Endothelial cell of umbilical vein (primary cell): ENCODE results near the gene FAAH. TPM values are rescaled to one million over a fixed set of nuclear protein-coding genes. Genes with fewer than 3 reads are reported as not detected.

ENCODE experiments used
- BruUV-seq: library from RNA; stranded (reverse); fragments of 400-500 nt; replicated peaks from 2 replicates; lab custom pipeline; 2021; lab: Mats Ljungman, UMichigan
- CTCF ChIA-PET: fragments of 300-600, 350-600 bp; sonication (Branson Sonifier 250); formaldehyde crosslinking; loops from one replicate; lab custom pipeline; 2021; ENCODE audit warnings: antibody characterized with exemption, inconsistent platforms; lab: Charles Lee
- POLR2A ChIA-PET: fragments of 300-600, 350-600 bp; sonication (Branson Sonifier 250); formaldehyde crosslinking; loops from one replicate; lab custom pipeline; 2021; ENCODE audit warnings: antibody characterized with exemption, inconsistent platforms; lab: Charles Lee
- DNase-seq: peaks from one replicate; pipeline ENCODE4 v3.0.0-alpha.2; 2011; ENCODE audit warnings: low read depth, low spot score
- FAIRE-seq: peaks from 2 replicates; lab custom pipeline; 2011; peaks lifted over from hg19 to GRCh38; lab: Jason Lieb, UNC
- H2AFZ ChIP-seq: 2 replicates; pipeline ENCODE4 v1.6.0; 2012; ENCODE audit warnings: low read depth, low read length, control low read depth, inconsistent platforms
- H3K27ac ChIP-seq: 2 replicates; pipeline ENCODE4 v1.5.1; 2011; ENCODE audit warnings: low read depth, mild to moderate bottlenecking, control low read depth, low read length, moderate library complexity; ENCODE audit not compliant: insufficient read depth
- H3K27me3 ChIP-seq, 2 experiments: 2 replicates each; pipeline versions ENCODE4 v1.6.0 to v1.6.1; 2011; ENCODE audit warnings: low read length in 2 of 2, mixed read lengths in 1 of 2; ENCODE audit not compliant: control insufficient read depth in 2 of 2, insufficient read depth in 2 of 2
- H3K36me3 ChIP-seq, 2 experiments: 2 replicates in 1 of 2; 3 replicates in 1 of 2; pipeline ENCODE4 v1.5.1; 2011; ENCODE audit warnings: low read length in 2 of 2, mild to moderate bottlenecking in 1 of 2, moderate library complexity in 1 of 2; ENCODE audit not compliant: control insufficient read depth in 2 of 2, insufficient read depth in 2 of 2; ENCODE audit errors: extremely low read depth in 1 of 2
- H3K4me1 ChIP-seq: 3 replicates; pipeline ENCODE4 v1.5.1; 2011; ENCODE audit warnings: mild to moderate bottlenecking, low read length; ENCODE audit not compliant: control insufficient read depth, insufficient read depth; ENCODE audit errors: extremely low read depth
- H3K4me2 ChIP-seq: 2 replicates; pipeline ENCODE4 v1.6.1; 2011; ENCODE audit warnings: low read length, control low read depth, mixed read lengths; ENCODE audit not compliant: insufficient read depth
- H3K4me3 ChIP-seq, 3 experiments: fragments of 200-600 bp in 1 of 3; sonication (generic), shearing (Covaris generic) in 1 of 3; replicated peaks in 1 of 3; 2 replicates each; pipeline ENCODE4 v1.5.1; 2011 to 2016; ENCODE audit warnings: control low read depth in 3 of 3, low read length in 3 of 3, mild to moderate bottlenecking in 2 of 3, inconsistent platforms in 1 of 3, low read depth in 1 of 3, moderate library complexity in 1 of 3; ENCODE audit not compliant: insufficient read depth in 1 of 3
- H3K79me2 ChIP-seq: 2 replicates; pipeline ENCODE4 v1.6.0; 2012; ENCODE audit warnings: low read length, inconsistent platforms; ENCODE audit not compliant: control insufficient read depth, insufficient read depth
- H3K9ac ChIP-seq: replicated peaks from 2 replicates; pipeline ENCODE3; 2011; ENCODE audit warnings: low read length, control low read depth; ENCODE audit not compliant: insufficient read depth; ENCODE audit errors: extremely low read depth
- H3K9me1 ChIP-seq: replicated peaks from 3 replicates; pipeline ENCODE4 v1.6.0; 2011; ENCODE audit warnings: mild to moderate bottlenecking, low read length; ENCODE audit not compliant: control insufficient read depth, insufficient read depth; ENCODE audit errors: extremely low read depth
- H3K9me3 ChIP-seq: replicated peaks from 2 replicates; pipeline ENCODE4 v1.5.1; 2012; ENCODE audit warnings: low read length, inconsistent platforms; ENCODE audit not compliant: control insufficient read depth, insufficient read depth
- H4K20me1 ChIP-seq: replicated peaks from 2 replicates; pipeline ENCODE3; 2011; ENCODE audit warnings: mild to moderate bottlenecking, low read length; ENCODE audit not compliant: control insufficient read depth, insufficient read depth; ENCODE audit errors: extremely low read depth
- CTCF ChIP-seq, 2 donors: IDR thresholded peaks; 1 replicate in 1 of 2; 2 replicates in 1 of 2; pipeline ENCODE4 v1.5.1; 2011; ENCODE audit warnings: low read length in 2 of 2, mild to moderate bottlenecking in 2 of 2, moderate library complexity in 2 of 2, control low read depth in 1 of 2, inconsistent platforms in 1 of 2, low read depth in 1 of 2; ENCODE audit not compliant: insufficient read depth in 1 of 2; ENCODE audit errors: extremely low read depth in 1 of 2
- EZH2 ChIP-seq: IDR thresholded peaks from 2 replicates; pipeline ENCODE4 v1.6.1; 2012; ENCODE audit warnings: borderline replicate concordance, low read depth, mild to moderate bottlenecking, moderate library complexity, low read length, inconsistent platforms; ENCODE audit not compliant: severe bottlenecking
- FOS ChIP-seq: IDR thresholded peaks from 2 replicates; pipeline ENCODE4 v1.6.1; 2011; ENCODE audit warnings: mild to moderate bottlenecking, low read length, moderate library complexity, borderline replicate concordance; ENCODE audit not compliant: insufficient read depth
- GATA2 ChIP-seq: IDR thresholded peaks from 2 replicates; pipeline ENCODE4 v1.7.0; 2011; ENCODE audit warnings: low read depth, mild to moderate bottlenecking, moderate library complexity, mixed read lengths, low read length; ENCODE audit not compliant: insufficient read length, insufficient read depth
- JUN ChIP-seq: IDR thresholded peaks from 2 replicates; pipeline ENCODE4 v1.6.1; 2011; ENCODE audit warnings: borderline replicate concordance, low read depth; ENCODE audit not compliant: insufficient read length, insufficient read depth
- MAX ChIP-seq: IDR thresholded peaks from 2 replicates; pipeline ENCODE4 v1.6.1; 2011; ENCODE audit not compliant: insufficient read depth, insufficient read length
- MYC ChIP-seq: IDR thresholded peaks from one replicate; pipeline ENCODE4 v1.6.1; 2011; ENCODE audit warnings: mild to moderate bottlenecking, low read depth, low read length
- POLR2A ChIP-seq: IDR thresholded peaks from 2 replicates; pipeline ENCODE4 v1.6.1; 2012; ENCODE audit warnings: low read depth, mild to moderate bottlenecking, control low read depth, low read length
- POLR2AphosphoS5 ChIP-seq: IDR thresholded peaks from 2 replicates; pipeline ENCODE4 v1.6.1; 2012; ENCODE audit warnings: low read depth, mild to moderate bottlenecking, control low read depth, low read length, moderate library complexity; ENCODE audit not compliant: insufficient read depth
- dilution Hi-C: fragments of 300-500 bp; cut with MboI; formaldehyde crosslinking; loops from one replicate; pipeline ENCODE4 v1.15.0; 2019; ENCODE audit warnings: low sequenced_read_pairs; ENCODE audit not compliant: extremely low pct_ligation_motif_present
- intact Hi-C: fragments of 100-400 bp; cut with micrococcal nuclease; formaldehyde crosslinking; loops from one replicate; pipeline ENCODE4 v1.10.0; 2022
- polyA plus RNA-seq, 4 experiments: library from polyadenylated mRNA; depleted of rRNA in 3 of 4; stranded (reverse) in 3 of 4; unstranded in 1 of 4; fragments of >200 nt; gene quantifications; 2 replicates each; pipeline versions ENCODE4 v1.2.1 to v1.2.3, GENCODE V29; 2011 to 2012; ENCODE audit warnings: missing spikeins in 1 of 4
- total RNA-seq: library from RNA; stranded (reverse); gene quantifications from 2 replicates; pipeline ENCODE4 v1.2.3, GENCODE V29; 2021

Gene FAAH
- total and polyA plus RNA-seq, 2 donors (not counting 3 experiments of a cell fraction or from before 2014, with no cell fraction given) = 0.47 to 1.5 TPM

GRCh38 chr1:46455951-46456350, 61.8 kb downstream of the FAAH start:
- no peak overlapping the region for H3K9ac ChIP-seq
- no TSS peak for BruUV-seq
- ChIA-PET CTCF (interaction anchor here (1.0 to 5.8 kb wide), 2 partner anchors 9 to 14 kb away, joined by 5 to 29 read pairs; no protein-coding TSS in a partner anchor), POLR2A (no interaction called here)
- no peaks in the 10 kb centered on the region for H4K20me1 ChIP-seq
- no peaks in the 10 kb centered on the region for H3K79me2 ChIP-seq
- peaks cover 34 to 40% of the 10 kb centered on the region in 2 experiments for H3K27me3 ChIP-seq
- H3K9me3 ChIP-seq = no peaks in the 10 kb centered on the region
- no peak for TF ChIP-seq CTCF (IDR thresholded peaks at IDR 0.05; ENCODE audit: extremely low read depth in 1 of 2, insufficient read depth in 1 of 2, low read depth in 1 of 2, low read length in 2 of 2)
- TF ChIP-seq GATA2 = no peak
- TF ChIP-seq FOS = no peak
- TF ChIP-seq MAX = no peak
- no peak for TF ChIP-seq JUN
- TF ChIP-seq POLR2AphosphoS5 = no peak
- no peak for TF ChIP-seq EZH2
- TF ChIP-seq MYC = no peak
- TF ChIP-seq POLR2A = no peak
- dilution Hi-C loops (no loop called here), intact Hi-C loops (no loop called here)
- H3K27ac ChIP-seq = no peak overlapping the region
- no peak overlapping the region for H2AFZ ChIP-seq
- H3K9me1 ChIP-seq = no peaks in the 10 kb centered on the region
- H3K4me2 ChIP-seq = no peak overlapping the region
- DNase-seq (no peak), FAIRE-seq (no peak)
- H3K4me3 ChIP-seq = no peak overlapping the region
- H3K36me3 ChIP-seq = no peaks in the 10 kb centered on the region
- no peaks in the 10 kb centered on the region for H3K4me1 ChIP-seq
